Skin epidermis (tissue), 12 donors: ENCODE measurements around the gene CGGBP1.
"Not testable (repeated sequence)": the region's sequence is repeated elsewhere in the genome, so short reads cannot be mapped to it uniquely, and the experiment has no call there.

Experiments
- H3K27ac ChIP-seq, 21 experiments: fragments of 200-600 bp; sonication (generic) in 11 of 21; one replicate each; pipeline ENCODE4 v1.5.0; 2020; ENCODE audit warnings: mild to moderate bottlenecking in 3 of 21, inconsistent platforms in 2 of 21, moderate library complexity in 2 of 21
- H3K4me3 ChIP-seq, 7 experiments: fragments of 200-600 bp; sonication (generic) in 2 of 7; one replicate each; pipeline ENCODE4 v1.5.0; 2020; ENCODE audit warnings: inconsistent platforms in 2 of 7, mild to moderate bottlenecking in 2 of 7, moderate library complexity in 1 of 7

CGGBP1 gene

DNA sequence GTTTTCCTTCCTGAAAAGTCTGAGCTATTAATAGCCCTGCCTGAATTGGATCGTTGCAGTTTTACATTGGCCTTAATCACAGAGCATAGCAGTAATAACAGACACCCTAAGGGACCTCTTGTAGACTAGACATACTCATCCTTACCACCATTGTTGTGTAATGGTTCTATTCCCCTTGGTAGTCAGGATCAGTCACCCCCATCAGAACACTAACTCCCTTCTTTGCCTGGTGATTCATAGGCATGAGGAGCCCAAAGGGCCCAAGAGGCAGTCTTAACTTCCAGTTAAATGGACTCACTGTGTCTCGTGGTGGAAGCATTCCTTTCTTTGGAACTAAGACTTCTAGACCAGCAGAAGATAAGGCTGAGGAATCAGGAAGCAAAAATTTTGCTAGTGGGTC, 20.2 kb downstream of the CGGBP1 start:
- Histone ChIP-seq H3K4me3 (no peak overlapping the region), H3K27ac (no peak overlapping the region)

DNA sequence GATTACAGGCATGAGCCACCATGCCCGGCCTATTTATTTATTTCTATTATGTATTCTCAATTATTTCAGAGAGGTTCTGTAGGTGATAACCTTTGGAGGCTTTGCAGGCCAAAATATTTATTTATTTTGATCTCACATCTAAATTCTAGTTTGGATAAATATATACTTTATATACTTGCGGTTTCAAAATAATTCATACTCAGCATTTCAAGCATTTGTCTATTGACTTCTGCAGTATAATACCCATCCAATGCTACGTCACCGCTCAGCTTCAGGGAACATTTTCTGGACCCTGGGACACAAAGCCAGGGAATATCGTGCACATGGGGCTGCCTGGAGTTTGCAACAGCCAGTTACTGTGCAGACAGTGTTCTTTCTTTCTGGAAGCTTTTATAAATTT, 22.6 kb downstream of the CGGBP1 start:
- no peak overlapping the region for H3K27ac ChIP-seq

DNA sequence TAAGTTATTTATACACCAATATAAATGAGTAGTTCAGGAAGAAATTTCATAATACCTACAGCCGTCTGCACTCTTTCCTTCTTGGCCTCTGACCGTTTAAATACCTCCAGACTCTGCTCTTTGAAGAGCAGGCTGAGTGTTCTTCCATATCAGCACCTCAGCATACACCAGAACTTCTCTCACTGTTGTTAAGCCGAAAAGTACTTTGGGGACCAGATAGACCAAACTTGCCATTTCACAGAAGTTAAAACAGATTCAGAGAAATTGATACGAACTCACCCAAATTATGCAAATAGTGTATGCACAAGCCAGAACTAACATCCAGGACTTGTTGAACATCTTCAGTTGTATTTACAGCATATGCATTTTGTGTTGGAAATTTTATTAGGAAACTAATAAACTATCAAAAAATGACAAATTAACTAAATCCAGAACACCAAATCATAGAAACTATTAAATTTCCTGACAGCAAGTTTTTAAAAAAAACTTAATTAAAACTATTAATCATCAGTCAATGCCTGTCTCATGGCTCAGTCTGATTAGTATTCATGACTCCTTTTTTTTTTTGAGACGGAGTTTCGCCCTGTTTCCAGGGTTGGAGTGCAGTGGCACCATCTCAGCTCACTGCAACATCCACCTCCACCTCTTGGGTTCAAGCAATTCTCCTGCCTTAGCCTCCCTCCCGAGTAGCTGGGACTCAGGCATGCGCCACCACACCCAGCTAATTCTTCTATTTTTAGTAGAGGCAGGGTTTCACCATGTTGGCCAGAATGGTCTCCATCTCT, 24.1 kb downstream of the CGGBP1 start:
- Histone ChIP-seq H3K4me3 (no peak overlapping the region), H3K27ac (no peak overlapping the region)

More for the DNA sequence above, 22.6 kb downstream of the CGGBP1 start:
- H3K4me3 ChIP-seq = no peak overlapping the region

GRCh38 chr3:88033808-88034207, 25.0 kb downstream of the CGGBP1 start:
- Histone ChIP-seq H3K27ac (no peak overlapping the region), H3K4me3 (no peak overlapping the region)

GRCh38 chr3:88033079-88033478, 25.7 kb downstream of the CGGBP1 start:
- Histone ChIP-seq H3K4me3 (no peak overlapping the region), H3K27ac (no peak overlapping the region)

DNA sequence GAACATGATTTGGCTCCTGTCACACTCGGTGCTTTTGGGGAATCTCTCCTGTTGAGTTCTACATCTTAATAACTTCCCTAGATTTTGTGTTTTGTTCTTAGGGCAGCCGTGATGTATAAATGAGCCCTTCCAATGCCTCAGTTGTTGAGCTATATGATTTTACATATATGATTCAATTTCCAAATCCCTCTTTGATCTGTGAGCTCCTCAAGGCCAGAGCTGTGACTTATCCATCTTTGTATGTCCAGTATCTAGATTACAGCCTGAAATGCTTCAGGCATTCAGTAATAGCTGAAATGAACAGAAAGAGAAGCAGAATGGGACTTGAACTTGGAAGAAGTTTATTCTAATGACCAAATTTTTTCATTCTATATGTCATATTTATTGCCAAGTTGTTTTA, 26.6 kb downstream of the CGGBP1 start:
- Histone ChIP-seq H3K27ac (peak overlapping the region in 18 of 21 experiments; percentile 6 to 82 (median 58)), H3K4me3 (peak overlapping the region in 5 of 7 experiments; percentile 19 to 39 (median 23))

DNA sequence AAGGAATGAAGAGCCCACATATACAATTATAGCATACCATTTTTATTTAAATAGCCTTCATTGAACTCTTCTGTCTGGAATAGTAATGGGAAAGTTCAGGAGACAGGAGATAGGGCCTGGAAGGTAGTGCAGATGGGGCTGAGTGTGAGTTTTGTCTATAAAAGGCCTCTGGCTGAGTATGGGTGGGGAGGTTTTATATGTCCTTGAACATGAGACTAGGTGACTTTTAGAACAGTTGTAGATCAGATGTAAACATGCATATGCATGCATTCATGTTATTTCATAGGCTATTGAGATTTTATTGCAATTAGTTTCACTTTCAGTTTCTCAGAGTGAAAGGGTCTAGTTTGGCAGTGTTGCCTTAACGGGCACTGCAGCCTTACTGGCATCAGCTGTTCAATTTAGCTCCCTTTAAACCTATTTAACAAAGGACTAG, 27.1 kb downstream of the CGGBP1 start:
- peak overlapping the region in 6 of 7 experiments; percentile 13 to 39 (median 21) for H3K4me3 ChIP-seq
- H3K27ac ChIP-seq = peak overlapping the region in 18 of 21 experiments; percentile 6 to 82 (median 58)

DNA sequence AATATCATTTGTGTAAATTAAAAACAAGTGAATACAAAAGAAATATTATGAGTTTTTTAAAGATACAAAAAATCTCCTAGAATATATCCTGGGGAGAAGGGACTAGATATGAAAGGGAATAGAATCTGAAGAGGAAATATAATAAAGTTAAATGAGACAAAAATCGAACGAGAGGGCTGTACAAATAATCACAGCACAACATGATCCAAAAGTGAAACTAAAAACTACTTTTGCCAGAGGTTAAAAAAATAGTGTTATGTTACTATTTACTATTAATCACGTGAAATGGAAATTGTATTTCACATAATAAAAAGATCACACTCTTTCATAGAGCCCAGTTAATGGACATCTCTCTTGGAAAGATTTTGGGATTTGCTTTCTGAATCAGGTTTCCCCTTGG, 28.6 kb downstream of the CGGBP1 start:
- no peak overlapping the region for H3K4me3 ChIP-seq
- H3K27ac ChIP-seq = no peak overlapping the region

- Histone ChIP-seq H3K4me3 (no peak overlapping the region), H3K27ac (no peak overlapping the region)
Observed at GRCh38 chr3:88028876-88029275, 29.9 kb downstream of the CGGBP1 start.

- H3K4me3 ChIP-seq = no peak overlapping the region
- H3K27ac ChIP-seq = no peak overlapping the region
Observed at GRCh38 chr3:88025001-88025552, 33.7 kb downstream of the CGGBP1 start.

DNA sequence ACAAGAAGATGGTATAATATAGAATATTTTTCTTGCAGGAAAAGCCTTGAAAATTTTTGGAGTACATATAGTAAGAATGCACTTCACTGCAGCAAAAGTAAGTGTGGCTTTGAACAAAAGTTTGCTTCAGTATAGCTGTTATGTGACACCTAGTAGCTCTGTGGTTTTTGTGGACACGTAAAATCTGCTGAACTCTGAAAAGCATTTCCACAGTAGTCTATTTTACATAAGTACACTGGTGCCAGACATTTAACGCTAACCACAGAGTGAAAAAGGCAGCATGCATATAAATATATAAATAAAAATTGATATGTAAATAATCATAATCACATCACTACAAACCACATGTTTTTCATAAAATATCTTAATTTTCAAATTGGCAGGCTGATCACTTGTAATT, 39.8 kb downstream of the CGGBP1 start:
- Histone ChIP-seq H3K27ac (no peak overlapping the region), H3K4me3 (no peak overlapping the region)

DNA sequence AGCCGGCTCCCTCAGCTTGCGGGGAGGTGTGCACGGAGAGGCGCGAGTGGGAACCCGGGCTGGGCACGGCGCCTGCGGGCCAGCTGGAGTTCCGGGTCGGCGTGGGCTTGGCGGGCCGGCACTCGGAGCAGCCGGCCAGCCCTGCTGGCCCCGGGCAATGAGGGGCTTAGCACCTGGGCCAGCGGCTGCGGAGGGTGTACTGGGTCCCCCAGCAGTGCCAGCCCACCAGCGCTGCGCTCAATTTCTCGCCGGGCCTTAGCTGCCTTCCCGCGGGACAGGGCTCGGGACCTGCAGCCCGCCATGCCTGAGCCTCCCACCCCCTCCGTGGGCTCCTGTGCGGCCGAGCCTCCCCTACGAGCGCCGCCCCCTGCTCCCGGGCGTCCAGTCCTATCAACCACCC, 43.1 kb downstream of the CGGBP1 start:
- H3K4me3 ChIP-seq, H3K27ac ChIP-seq: not testable (repeated sequence)

DNA sequence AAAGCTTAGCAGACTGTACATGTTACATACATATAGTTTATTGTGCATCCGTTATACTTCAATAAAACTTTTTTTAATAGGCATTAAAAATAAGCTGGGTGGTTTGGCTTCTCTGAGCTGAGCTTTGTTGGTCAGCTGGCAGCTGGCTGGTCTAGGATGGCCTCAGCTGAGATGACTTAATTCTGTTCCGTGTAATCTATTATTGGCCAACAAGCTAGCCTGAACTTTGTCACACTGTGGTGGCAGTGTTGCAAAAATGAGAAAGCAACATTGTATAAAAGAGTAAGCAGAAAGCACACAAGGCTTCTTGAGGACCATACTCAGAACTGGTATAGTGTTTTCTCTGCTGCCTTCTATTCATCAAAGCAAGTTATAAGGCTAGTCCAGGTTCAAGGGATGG, 45.2 kb downstream of the CGGBP1 start:
- Histone ChIP-seq H3K4me3 (no peak overlapping the region), H3K27ac (no peak overlapping the region)

DNA sequence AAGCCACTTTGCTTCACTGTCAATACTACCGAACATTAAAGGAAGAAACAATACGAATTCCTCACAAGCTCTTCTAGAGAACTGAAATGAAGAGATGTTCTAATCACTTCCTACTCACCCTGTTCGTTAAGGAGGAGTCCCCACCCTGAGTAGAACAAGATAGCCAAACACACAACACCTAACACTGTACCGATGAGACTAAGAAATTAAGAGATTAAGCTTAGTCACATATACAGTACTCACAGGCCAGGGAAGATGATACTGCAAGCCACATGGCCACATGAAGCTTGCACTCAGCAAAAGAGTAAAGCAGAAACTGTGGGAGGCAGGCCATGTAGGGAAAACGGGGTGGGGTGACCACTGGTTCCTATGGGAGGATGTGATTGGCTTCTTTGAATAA, 48.0 kb downstream of the CGGBP1 start:
- Histone ChIP-seq H3K4me3 (no peak overlapping the region), H3K27ac (no peak overlapping the region)

DNA sequence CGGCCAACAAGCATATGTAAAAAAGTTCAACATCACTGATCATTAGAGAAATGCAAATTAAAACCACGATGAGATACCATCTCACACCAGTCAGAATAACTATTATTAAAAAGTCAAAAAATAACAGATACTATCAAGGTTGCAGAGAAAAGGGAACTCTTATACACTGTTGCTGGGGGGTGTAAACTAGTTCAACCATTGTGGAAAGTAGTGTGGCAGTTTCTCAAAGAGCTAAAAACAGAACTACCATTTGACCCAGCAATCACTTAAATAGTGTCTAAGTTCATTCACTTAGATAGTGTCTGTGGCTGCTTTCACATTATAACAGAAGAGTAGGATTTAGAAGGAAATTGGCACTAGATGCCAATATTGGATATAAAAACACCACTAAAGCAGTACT, 49.7 kb downstream of the CGGBP1 start:
- H3K4me3 ChIP-seq = no peak overlapping the region
- H3K27ac ChIP-seq = no peak overlapping the region

GRCh38 chr3:88005066-88005465, 53.7 kb downstream of the CGGBP1 start:
- no peak overlapping the region for H3K27ac ChIP-seq
- H3K4me3 ChIP-seq = no peak overlapping the region

- Histone ChIP-seq H3K4me3 (no peak overlapping the region), H3K27ac (no peak overlapping the region)
Observed at GRCh38 chr3:88003115-88003755, 55.6 kb downstream of the CGGBP1 start.

DNA sequence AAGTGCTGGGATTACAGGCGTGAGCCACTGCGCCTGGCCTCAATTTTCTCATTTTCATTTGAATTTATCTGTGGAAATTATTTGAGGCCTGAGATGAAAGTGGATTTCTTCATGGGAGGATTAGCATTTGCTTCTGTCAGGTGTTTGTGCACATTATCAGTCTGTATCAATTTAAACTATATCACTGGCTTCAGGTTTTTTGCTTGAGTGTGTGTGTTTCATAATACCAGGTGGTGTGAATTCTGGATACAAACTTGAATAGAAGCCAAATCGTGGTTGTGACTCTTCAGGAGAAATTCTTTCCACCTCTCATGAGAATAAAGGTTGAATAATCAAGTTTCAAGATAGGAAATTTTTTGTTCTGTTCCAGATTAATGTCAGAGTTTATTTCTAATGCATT, 56.4 kb downstream of the CGGBP1 start:
- H3K27ac ChIP-seq = no peak overlapping the region
- no peak overlapping the region for H3K4me3 ChIP-seq
